NCI-H2107 (cell line): Measurements from ENCODE around the gene GRID2IP.
"Not testable (repeated sequence)": the region's sequence is repeated elsewhere in the genome, so short reads cannot be mapped to it uniquely, and the experiment has no call there.

ENCODE experiments used
- DNase-seq: peaks from one replicate; lab custom pipeline; 2025; lab: John Stamatoyannopoulos, UW

The GRID2IP gene

DNA sequence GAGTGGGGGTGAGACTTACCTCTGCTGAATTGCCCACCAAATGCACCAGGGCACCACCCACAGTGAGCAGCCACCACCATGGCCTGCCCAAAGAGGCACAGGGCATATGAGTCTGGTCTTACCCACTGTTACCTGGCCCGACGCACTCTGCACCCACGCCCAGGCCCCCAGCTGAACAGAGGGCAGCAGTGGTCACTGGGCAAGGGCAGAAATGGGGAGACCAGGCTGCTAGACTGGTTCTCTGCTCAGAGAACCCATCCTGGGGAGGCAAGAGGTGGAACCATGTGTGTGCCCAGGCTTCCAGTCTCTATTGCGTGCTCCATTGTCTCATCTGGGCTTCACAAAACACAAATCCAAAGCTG, 64.1 kb downstream of the GRID2IP start:
- no peak for DNase-seq

DNA sequence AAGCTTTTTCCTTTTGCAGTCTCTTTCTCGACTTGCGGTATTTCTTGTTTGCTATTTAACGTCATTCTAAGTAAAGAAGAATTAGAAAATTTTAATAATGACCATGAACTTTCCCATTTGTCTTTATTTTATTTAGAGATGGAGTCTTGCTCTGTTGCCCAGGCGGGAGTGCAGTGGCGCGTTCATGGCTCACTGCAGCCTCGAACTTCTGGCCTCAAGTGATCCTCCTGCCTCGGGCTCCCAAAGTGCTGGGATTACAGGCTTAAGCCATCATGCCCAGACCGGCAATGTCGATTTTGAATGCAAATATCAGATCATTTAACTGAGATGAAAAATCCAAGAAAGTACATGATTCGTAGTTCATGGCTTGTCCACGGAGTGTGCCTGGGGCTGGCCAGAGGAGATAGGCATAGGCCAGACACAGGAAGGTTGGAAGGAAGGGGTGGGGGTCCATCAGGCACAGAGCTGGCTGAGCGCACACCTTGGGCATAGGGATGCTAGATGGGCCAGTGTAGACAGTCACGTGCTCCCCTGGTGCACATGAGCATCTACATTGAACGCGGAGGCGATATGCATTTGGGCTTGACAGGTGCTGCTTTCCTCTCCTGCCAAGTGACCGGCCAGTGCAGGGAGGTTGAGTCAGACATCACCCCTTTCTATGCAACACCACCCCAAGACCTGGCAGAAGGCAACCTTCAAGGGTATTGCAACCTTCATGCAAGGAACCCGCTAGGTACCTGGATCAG, 64.7 kb downstream of the GRID2IP start:
- no peak for DNase-seq

DNA sequence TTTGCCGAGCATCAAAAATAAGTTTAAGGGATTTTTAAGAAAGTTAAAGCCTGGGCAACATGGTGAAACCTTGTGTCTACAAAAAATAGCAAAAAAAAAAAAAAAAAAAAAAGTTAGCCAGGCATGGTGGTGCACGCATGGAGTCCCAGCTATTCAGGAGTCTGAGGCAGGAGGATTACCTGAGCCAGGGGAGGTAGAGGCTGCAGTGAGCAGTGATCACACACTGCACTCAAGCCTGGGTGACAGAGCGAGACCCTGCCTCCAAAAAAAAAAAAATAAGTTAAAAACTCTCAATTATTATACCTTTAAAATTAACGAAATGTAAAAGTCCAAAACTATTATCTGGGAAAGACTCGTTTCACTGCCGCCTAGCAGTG, 68.5 kb downstream of the GRID2IP start:
- no peak for DNase-seq

DNA sequence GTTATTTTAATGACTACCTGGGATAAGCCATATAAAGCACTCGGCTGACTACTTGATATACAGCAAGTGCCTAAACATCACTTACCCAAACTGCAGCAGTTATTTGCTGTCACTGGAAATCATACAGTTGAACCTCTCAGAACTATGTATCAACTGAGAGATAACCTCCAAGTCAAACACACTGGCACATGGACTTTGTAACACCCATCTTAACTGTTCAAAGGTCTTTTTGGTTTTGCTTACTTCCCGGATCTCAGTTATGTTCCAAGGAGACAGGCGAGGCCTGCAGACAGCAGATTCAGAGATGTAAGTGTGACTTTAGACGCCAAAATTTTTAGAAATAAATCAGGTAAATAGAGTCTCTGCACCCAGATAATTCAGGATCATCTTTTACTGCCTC, 69.0 kb downstream of the GRID2IP start:
- DNase-seq, result no peak

DNA sequence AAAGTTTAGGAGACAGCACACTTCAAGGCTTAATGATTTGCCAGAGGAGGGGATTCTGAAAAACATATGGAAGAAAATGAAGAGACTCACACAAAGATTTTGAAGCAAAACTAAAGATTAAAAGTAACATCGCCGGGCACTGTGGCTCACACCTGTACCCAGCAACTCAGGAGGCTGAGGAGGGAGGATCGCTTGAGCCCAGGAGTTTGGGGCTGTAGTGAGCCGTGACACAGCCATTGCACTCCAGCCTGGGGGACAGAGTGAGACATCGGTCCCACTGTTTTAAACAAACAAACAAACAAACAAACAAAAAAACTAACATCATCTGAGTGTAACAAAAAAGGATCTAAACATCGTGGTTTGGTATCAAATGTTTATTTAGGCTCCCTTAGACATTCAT, 69.8 kb downstream of the GRID2IP start:
- DNase-seq, result no peak

DNA sequence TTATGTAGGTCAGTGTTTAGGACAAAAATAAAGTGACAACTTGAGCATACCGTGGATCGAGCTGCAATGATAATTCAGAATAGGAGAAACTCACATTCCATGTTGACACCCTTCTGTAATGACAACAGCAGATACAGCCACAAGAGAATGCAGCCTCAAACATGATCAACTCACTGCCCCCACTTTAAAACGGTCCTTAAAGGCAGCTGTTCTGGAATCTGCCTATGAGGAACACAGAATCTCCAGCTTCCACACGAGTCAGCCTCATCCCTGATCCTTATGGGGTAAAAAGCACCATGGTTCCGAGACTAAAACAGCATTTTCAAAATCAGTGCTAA, 71.0 kb downstream of the GRID2IP start:
- no peak for DNase-seq

DNA sequence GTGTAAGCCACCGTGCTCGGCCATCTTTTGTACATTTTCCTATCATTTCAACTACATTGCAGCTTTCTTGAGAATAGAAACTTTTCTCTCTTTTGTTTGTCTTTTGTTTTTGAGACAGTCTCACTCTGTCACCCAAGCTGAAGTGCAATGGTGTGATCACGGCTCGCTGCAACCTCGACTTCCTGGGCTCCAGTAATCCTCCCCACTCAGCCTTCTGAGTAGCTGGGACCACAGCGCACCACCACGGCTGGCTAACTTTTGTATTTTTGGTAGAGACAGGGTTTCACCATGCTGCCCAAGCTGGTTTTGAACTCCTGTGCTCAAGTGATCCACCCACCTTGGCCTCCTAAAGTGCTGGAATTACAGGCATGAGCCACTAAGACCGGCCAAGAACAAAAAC, 72.2 kb downstream of the GRID2IP start:
- no peak for DNase-seq

DNA sequence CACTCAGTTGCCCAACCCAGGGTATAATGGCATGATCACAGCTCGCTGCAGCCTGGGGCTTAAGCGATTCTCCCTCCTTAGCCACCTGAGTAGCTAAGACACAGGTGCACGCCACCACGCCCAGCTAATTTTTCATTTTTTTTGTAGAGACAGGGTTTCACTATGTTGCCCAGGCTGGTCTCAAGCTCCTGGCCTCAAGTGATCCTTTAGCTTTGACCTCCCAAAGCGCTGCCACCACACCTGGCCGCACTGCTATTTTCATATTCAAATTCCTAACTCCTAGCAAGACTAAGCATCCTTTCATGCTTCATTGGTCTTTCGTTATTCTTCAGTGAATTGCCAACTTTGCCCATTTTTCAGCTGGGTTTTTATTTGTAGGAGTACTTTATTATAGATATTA, 73.1 kb downstream of the GRID2IP start:
- DNase-seq, result no peak

DNA sequence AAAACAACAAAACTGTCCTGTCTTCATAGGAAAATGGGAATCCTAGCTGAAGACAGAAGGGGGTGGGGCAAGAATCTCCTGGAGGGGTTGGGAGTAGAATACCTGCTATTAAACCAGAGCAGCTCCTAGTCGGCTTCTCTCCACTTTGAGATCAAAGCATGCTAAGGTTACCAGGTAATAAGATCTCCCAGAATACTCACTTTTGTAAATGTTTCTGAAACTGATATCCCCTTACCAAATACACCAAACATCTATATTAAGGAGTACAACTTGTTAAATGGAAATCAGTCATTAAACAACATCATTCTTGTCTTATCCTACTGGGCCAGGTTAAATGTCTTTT, 74.0 kb downstream of the GRID2IP start:
- DNase-seq, result no peak

DNA sequence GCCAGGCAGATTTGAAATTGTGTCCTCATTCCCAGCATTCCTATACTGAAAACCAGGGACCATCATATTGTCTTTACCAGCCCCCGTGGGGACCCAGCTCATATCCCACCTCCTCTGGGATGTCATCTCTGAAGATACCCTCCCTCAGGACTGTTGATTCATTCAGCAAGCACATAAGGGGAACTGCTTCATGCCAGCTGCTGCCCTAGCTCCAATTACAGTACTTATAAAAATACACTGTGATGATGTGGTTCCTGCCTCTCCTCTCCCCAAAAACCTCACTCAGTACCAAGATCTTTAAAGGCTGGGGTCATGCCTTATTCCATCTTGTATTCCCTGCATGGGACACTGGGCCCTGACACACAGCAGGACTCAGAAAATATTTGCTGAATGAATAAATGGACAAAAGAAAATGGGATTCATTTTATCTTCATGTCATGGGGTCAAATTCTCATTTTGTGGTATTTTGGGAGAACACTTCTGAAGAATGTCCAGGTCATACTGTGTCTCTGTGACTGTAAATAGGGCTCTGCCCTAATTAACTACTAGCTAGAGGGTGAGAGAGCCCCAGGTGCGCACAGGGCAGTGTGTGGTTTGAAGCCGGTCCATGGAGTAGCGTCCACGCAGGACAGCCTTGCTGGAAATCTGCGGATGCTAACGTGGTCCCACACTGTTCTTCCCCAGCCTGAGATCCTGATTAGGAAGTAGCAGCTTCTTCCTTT, 74.5 kb downstream of the GRID2IP start:
- DNase-seq, result no peak

DNA sequence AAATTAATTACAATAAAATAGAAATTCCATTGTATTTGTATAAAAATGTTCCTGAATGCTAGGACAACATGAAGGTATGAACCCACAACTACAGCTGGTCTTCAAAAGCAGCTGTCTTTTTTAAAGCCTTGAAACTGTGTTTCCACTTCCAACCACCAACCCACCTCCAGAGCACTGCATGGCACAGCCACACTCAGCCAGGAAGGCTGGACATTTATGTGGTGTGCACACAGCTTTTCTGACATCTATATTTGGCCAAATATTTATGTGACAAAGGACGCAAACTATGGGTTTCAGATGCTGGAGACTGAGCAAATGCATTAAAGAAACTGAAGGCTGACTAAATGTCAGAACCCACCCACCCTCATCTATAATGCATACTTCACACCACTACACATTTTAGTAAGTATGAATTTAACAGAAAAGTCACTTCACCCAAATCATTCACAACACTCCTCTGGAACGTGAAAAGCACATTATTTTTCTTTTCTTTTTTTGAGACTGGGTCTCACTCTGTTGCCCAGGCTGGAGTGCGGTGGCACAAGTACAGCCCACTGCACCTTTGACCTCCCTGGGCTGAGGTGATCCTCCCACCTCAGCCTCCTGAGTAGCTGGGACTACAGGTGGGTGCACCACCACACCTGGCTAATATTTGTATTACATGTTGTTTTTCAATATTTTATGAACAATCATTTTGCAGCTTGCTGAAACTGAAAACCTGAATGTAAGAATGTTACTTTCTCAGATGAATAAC, 75.7 kb downstream of the GRID2IP start:
- DNase-seq, result no peak

DNA sequence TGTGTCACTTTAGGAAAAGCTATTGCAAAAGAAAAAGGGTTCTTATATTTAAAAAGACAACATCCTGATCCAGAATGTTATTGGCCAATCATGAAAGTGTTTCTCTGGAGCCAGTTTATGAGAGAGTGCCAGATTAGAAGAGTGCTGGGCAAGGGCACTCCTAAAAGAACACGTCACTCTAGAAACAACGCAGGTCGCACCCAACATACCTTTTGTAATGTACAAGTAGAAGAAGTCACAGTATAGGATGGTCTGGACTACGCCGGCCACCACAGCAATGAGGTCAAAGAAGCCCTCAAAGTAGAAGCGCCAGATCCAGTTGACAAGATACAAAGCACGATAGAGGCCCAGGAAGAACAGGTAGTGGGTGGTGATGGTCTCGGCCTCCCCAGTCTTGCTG, 85.4 kb downstream of the GRID2IP start:
- DNase-seq, result no peak

DNA sequence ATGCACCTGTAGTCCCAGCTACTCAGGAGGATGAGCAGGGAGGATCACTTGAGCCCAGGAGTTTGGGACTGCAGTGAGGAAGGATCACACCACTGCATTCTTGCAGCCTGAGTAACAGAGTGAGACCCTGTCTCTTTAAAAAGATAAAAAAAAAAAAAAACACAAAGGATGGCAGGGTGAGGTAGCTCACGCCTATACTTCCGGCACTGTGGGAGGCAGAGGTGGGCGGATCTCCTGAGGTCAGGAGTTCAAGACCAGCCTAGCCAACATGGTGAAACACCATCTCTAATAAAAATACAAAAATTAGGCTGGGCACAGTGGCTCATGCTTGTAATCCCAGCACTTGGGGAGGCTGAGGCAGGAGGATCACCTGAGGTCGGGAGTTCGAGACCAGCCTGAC, 87.7 kb downstream of the GRID2IP start:
- not testable (repeated sequence) for DNase-seq

DNA sequence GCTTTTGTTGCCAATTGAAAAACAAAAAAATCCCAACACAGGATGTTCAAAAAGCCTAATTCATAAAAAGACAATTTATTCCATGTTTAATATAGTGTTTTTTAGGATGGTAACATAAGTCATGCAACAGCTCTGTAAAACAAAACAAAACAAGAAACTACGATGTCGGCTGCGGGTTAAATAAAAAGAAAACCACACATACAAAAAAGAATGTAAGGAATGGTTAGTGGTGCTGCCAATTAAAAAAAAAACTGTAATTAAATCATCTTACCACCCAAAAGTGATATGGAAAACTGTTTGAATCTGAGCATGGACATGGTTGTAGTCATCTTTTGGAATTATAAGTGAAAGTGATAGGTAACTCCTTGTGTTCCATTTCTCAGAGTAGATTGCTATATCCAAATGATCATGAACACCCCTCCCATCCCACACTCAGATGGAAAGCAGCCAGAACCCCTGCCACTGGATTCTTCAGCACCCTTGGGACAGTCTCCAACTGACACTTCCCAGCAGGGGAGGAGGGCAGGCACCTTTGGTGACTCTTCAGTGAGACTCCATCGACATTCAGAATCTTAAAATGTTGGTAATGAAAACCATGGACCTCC, 89.2 kb downstream of the GRID2IP start:
- no peak for DNase-seq

DNA sequence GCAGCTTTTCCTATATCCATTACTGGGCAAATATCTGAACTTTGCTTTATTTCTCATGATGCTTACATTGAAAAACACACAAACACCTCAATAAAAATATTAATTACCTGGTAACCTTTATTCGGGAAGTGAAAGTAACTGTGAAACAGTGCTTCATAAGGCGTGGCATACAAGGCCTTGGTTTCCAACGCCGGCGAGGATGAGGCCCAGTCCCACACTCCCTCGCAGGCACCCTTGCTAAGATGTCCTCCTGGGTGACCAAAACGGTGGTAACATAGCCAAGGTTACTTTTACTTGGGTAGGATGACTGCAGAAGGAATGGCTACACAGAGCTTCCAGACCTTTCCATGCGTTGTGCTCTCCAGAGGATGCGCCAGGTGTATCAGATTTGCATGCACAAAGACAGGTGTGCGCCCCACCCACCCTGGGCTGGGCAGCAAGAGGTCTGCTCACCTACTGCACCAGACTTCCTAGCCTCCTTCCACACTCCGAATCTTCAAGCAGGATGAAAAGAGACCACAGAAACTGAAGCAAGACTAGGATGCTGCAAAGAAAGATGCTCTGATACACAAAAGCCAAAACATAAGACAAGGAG, 90.2 kb downstream of the GRID2IP start:
- DNase-seq, result no peak

DNA sequence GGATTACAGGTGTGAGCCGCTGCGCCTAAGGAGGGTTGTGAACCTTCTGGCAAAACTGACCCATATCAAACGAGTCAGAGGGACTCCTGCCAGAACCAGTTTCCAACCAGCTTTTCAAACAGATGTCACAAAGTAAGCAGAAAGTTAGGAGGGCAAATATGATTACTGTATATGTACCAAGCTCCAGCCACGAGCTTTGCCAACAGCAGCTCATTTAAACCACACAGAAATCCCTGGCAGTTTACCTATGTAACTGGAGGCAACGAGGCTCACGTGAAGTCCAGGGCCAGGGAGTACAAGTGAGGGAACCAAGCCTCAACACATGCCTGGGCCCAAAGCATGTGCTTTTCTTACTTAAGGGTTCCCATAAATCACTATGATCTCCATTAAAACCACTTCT, 91.0 kb downstream of the GRID2IP start:
- DNase-seq, result no peak

DNA sequence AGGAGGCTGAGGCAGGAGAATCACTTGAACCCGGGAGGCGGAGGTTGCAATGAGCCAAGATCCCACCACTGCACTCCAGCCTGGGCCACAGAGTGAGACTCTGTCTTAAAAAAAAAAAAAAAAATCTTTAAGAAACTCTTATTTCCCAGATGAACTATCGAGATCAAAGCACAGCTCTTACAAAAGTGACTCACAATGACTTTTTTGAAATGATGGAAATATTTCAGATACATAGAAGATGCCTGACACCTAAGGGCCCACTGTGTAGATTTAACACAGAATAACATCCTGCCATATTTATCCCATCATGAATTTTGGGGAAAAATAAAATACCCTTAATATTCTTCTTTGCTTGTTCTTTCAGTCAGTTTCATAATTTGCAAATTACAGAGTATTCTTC, 92.6 kb downstream of the GRID2IP start:
- DNase-seq, result not testable (repeated sequence)

DNA sequence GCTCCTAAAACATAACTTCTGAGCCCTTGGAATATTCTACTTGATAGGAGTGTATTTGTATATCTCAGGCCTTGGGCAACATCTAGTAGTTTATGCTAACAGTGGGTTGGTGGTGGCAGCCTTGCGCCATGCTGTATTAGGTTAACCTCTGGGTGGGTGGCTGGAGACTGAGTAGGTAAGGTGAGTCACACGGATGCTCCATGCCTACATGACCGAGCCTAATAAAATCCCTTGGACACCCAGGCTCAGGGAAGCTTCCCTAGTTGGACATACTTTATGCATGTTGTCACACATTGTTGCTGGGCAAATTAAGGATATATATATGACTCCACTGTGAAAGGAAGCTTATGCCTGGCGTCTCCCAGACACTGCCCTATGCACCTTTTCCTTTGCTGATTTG, 97.5 kb downstream of the GRID2IP start:
- no peak for DNase-seq

DNA sequence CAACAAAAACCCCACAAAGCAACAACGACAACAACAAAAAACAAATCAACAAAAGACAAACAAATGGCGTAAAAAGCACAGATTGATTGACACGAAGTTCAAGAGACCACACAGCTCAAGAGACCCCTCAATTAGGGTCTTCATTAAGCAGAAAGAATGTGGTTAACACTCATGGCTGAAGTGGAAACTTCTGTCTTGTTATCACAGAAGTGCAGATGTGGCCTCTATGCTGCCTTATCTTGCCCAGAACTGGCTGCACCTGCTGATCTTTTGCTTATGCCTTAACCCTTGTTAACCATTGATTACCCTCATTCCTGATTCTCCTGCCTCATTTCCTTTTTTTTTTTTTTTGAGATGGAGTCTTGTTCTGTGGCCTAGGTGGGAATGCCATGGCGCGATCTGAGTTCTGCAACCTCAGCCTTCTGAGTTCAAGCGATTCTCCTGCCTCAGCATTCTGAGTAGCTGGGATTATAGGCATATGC, 100.0 kb downstream of the GRID2IP start:
- DNase-seq, result no peak

DNA sequence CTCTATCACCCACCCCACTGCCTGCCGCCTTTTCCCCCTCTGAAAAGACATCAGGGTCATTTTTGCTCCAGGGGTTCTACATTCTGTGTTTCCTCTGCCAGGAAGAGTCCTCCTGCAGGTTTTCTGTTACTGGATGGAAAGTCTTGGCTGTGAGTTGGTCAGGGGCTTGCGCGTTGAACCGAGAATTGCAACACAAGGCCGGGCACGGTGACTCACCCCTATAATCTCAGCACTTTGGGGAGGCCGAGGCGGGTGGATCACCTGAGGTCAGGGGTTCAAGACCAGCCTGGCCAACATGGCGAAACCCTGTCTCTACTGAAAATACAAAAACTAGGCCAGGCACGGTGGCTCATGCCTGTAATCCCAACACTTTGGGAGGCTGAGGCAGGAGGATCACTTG, 100.7 kb downstream of the GRID2IP start:
- DNase-seq, result not testable (repeated sequence)

DNA sequence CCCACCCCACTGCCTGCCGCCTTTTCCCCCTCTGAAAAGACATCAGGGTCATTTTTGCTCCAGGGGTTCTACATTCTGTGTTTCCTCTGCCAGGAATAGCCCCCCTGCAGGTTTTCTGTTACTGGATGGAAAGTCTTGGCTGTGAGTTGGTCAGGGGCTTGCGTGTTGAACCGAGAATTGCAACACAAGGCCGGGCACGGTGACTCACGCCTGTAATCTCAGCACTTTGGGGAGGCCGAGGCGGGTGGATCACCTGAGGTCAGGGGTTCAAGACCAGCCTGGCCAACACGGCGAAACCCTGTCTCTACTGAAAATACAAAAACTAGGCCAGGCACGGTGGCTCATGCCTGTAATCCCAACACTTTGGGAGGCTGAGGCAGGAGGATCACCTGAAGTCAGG, 101.4 kb downstream of the GRID2IP start:
- not testable (repeated sequence) for DNase-seq

DNA sequence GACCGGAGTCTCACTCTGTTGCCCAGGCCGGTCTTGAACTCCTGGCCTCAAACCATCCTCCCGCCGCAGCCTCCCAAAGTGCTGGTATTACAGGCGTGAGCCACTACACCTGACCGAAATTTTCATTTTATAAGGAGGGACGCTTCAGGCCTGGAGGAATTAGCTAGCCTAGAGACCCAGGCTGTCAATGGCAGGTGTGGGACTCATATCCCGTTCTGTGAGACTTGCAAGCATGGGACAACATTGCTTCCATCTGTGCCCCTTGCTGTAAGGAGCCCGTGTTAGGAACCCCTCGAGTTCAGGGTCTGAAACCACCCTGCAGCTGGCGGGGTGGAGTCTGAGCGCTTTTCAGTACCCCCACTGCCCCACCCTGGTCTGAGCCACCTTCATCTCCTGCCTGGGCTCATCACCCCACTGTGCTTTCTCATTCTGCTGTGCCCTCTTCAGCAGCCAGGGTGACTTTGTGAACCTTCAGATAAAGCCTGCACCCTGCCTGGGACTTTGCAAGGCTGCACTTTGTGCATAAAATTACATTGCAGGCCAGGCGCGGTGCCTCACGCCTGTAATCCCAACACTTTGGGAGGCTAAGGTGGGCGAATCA, 102.2 kb downstream of the GRID2IP start:
- no peak for DNase-seq
